Body of pancreas (tissue), 4 donors: ENCODE results near the gene PTBP3.

ENCODE experiments used
- CTCF ChIP-seq, 7 experiments: fragments of 450-650 bp in 4 of 7; fragments of 200-600 bp in 3 of 7; sonication (generic) in 3 of 7; IDR thresholded peaks; one replicate each; pipeline ENCODE4 v1.5.1; 2016 to 2019; ENCODE audit warnings: antibody characterized with exemption in 7 of 7
- POLR2A ChIP-seq, 3 donors: fragments of 450-650 bp; IDR thresholded peaks; one replicate each; pipeline ENCODE4 v1.6.1; 2016; ENCODE audit warnings: antibody characterized with exemption in 3 of 3, mild to moderate bottlenecking in 2 of 3

DNA sequence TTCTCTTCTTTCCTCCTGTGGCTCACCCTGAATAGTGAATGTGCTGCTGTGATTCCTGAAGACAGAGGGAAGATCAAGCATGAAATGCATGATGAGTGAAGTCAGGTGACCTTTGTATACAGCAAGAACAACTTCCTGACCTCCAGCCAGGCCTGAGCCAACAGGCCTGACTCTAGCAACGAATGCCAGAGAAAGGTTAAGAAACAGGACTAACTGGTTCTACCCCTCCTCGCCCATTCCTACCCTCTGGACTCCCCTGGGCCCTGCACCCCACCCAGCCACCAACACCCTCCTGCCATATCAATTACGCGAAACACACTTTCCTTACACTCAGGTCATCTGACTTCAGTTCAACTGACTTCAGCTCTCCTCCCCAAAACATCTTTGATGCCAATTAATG lies 163.2 kb downstream of the PTBP3 start:
- TF ChIP-seq CTCF (IDR thresholded peaks at IDR 0.05) = no peak
- TF ChIP-seq POLR2A (IDR thresholded peaks at IDR 0.05) = no peak
